DLD1 (cell line): Measurements from ENCODE around the gene CRACDL.
"Not testable (repeated sequence)": the region's sequence is repeated elsewhere in the genome, so short reads cannot be mapped to it uniquely, and the experiment has no call there.

Experiments
- in situ Hi-C: cut with HindIII; loops from 2 replicates; pipeline ENCODE4 v1.10.0; 2017; ENCODE audit warnings: low sequenced_read_pairs

The CRACDL gene

GRCh38 chr2:98909317-98910211, 26.5 kb downstream of the CRACDL start:
- in situ Hi-C loops, result no loop called here

- in situ Hi-C loops, result no loop called here
Observed at GRCh38 chr2:98908931-98909316, 27.1 kb downstream of the CRACDL start.

GRCh38 chr2:98907966-98908905, 27.8 kb downstream of the CRACDL start:
- in situ Hi-C loops, result no loop called here

- in situ Hi-C loops, result no loop called here
Observed at GRCh38 chr2:98907385-98907784, 28.6 kb downstream of the CRACDL start.

- in situ Hi-C loops, result no loop called here
Observed at GRCh38 chr2:98903767-98904485, 32.1 kb downstream of the CRACDL start.

GRCh38 chr2:98903064-98903355, 33.0 kb downstream of the CRACDL start:
- in situ Hi-C loops, result no loop called here

GRCh38 chr2:98902209-98903063, 33.6 kb downstream of the CRACDL start:
- in situ Hi-C loops, result no loop called here

GRCh38 chr2:98901702-98902101, 34.3 kb downstream of the CRACDL start:
- in situ Hi-C loops, result no loop called here

- in situ Hi-C loops, result no loop called here
Observed at GRCh38 chr2:98901291-98901690, 34.7 kb downstream of the CRACDL start.

- in situ Hi-C loops, result no loop called here
Observed at GRCh38 chr2:98900721-98901120, 35.3 kb downstream of the CRACDL start.

- in situ Hi-C loops, result not testable (repeated sequence)
Observed at GRCh38 chr2:98899703-98900078, 36.3 kb downstream of the CRACDL start.

- in situ Hi-C loops, result no loop called here
Observed at GRCh38 chr2:98899041-98899702, 36.9 kb downstream of the CRACDL start.

GRCh38 chr2:98898423-98898841, 37.6 kb downstream of the CRACDL start:
- in situ Hi-C loops, result no loop called here

GRCh38 chr2:98897746-98898145, 38.3 kb downstream of the CRACDL start:
- in situ Hi-C loops, result no loop called here

- in situ Hi-C loops, result no loop called here
Observed at GRCh38 chr2:98896944-98897343, 39.1 kb downstream of the CRACDL start.

GRCh38 chr2:98896416-98896815, 39.6 kb downstream of the CRACDL start:
- in situ Hi-C loops, result no loop called here

- in situ Hi-C loops, result no loop called here
Observed at GRCh38 chr2:98895901-98896300, 40.1 kb downstream of the CRACDL start.

- in situ Hi-C loops, result no loop called here
Observed at GRCh38 chr2:98895221-98895620, 40.8 kb downstream of the CRACDL start.

- in situ Hi-C loops, result no loop called here
Observed at GRCh38 chr2:98894331-98895000, 41.6 kb downstream of the CRACDL start.
